ENCODE measurements around the gene SERPINA12.

- TF ChIP-seq CTCF (conservative IDR thresholded peaks at IDR 0.05) (no peak), ZFX (IDR thresholded peaks at IDR 0.05) (no peak)
Observed at GRCh38 chr14:94451826-94452225, 57.4 kb downstream of the SERPINA12 start.

All from C4-2B (cell line).